HG03045 (cell line): ENCODE results near the gene FZR1.
"Not testable (repeated sequence)": the region's sequence is repeated elsewhere in the genome, so short reads cannot be mapped to it uniquely, and the experiment has no call there.

Experiments used
- ATAC-seq: cut with Tn5 transposase; IDR thresholded peaks from one replicate; pipeline ENCODE4 v1.9.1; 2021; ENCODE audit warnings: mild to moderate bottlenecking, moderate library complexity; ENCODE audit not compliant: unreplicated experiment

FZR1 gene

DNA sequence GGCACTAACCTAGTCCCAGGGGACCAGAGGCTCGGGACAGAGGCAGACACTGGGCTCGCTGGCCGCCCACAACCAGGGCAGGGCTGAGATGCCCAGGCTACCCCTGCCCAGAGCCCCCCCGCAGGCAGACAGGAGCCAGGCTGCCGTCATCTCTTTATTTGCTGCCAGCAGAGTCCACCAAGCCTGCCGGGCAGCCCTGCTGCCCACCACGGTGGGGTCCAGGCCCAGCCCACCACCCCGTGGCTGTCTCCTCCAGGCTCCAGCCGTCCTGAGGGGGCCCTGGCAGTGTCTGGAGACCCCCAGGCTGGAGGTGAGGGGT lies 37.9 kb downstream of the FZR1 start:
- ATAC-seq, result no peak

- ATAC-seq, result no peak
These were observed 38.9 kb downstream of the FZR1 start for GRCh38 chr19:3544742-3545668.

DNA sequence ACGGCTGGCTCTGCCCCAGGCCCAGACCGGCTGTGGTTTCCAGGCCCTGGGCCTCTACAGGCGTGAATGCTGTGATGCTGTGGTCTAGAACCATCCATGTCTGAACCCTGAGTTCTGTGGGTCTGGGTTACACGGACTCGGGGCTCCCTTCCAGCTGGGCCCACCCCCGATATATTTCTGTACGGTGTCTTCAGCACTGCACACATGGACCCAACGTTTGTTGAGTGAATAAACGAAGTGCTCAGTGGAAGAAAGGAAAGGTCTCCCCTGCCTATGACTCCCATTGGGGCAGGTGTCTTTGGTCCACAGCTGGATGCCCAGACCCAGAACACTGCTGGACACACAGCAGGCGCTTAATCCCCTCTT lies 39.5 kb downstream of the FZR1 start:
- ATAC-seq, result no peak

DNA sequence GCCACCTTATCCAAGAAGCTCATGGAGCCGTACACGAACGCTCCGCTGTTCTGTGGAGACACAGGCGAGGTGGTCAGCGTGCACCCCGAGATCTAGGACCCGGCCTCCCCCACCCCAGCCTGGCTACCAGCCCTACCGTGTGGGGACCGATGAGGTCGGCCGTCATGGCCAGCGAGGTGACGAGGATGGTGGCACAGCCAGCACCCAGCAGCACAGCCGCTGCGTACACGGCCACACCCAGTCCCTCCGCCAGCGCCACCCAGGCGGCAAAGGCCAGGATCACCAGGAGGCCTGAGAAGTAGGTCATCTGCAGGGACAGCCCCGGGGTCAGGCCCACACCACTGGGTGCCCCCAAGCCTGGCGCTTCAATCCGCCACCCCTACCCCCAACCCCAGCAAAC lies 40.0 kb downstream of the FZR1 start:
- ATAC-seq, result no peak

DNA sequence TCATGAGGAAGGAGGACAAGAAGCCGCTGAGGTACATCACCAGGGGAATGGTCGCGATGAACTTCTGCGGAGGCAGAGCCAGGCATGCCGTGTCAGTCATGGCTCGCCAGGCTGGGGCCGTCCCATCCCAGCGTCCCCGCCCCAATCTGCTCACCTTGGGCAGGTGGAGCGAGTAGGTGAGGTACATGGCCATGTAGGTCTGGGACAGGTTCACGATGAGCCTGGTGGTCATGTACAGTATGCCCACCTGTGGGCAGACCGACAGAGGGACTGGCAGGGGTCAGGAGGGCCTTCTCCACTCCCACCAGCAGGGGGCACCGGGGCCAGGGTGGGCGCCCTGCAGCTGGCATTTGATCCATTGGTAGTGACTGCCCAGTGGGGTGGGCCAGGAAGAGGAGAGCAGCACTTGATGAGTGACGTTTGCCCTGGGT lies 41.2 kb downstream of the FZR1 start:
- no peak for ATAC-seq

- ATAC-seq, result no peak
These were observed 41.7 kb downstream of the FZR1 start for GRCh38 chr19:3547767-3548282.

DNA sequence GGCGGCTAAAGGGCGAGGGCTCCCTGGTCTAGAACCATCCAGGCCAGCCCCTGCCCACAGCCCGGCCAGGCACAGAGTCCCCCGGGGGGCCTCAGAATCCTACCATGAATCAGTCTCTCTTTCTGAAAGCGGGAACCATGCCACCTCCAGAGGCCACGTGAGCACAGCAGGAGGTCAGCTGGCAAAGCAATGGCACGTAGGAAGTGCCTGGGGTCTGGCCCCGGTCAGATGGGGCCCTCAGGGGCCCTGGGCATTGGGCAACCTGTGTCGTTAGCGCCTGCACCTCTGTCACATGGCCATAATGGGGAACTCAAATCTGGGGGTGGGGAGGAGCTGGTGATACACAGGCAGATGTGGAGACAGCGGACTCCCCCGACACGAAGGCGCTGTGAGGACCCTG lies 42.5 kb downstream of the FZR1 start:
- ATAC-seq, result no peak

- no peak for ATAC-seq
These were observed 43.7 kb downstream of the FZR1 start for GRCh38 chr19:3549816-3550215.

- no peak for ATAC-seq
These were observed 45.1 kb downstream of the FZR1 start for GRCh38 chr19:3550947-3551791.

GRCh38 chr19:3551792-3552095 lies 45.6 kb downstream of the FZR1 start:
- ATAC-seq, result no peak

DNA sequence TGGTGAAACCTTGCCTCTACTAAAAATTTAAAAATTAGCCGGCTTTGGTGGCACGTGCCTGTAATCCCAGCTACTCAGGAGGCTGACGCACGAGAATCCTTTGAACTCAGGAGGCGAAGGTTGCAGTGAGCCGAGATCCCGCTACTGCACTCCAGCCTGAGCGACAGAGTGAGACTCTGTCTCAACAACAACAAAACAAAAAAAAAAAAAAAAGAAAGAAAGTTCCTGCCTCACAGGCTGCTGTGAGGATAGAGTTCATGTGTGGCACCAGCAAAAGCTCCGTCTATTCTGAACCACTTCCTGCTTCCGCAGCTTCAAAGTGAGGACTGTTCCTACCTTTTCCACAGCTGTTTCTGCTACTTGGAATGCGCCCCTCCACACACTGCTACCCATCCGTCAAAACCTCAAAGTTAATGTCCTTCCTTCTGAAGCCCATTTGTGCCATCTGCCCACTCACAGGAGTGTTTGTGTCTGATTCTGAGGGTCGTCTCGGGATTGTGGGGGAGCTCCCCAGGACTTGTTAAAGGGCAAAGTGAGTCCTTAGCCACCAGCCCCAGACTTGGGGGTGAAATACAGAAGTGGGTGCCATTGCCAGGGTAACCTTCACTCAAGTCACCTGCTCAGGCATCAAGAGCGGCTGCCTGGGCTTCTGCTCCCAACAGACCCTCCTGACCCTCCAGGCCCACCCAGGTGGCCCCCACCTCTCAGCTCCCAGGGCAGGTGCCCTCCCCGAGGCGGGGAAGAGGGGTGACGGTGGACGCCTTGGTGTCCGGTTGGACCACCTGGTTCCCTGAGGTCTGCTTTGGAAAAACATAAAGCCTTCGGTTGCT lies 48.4 kb downstream of the FZR1 start:
- ATAC-seq, result no peak

DNA sequence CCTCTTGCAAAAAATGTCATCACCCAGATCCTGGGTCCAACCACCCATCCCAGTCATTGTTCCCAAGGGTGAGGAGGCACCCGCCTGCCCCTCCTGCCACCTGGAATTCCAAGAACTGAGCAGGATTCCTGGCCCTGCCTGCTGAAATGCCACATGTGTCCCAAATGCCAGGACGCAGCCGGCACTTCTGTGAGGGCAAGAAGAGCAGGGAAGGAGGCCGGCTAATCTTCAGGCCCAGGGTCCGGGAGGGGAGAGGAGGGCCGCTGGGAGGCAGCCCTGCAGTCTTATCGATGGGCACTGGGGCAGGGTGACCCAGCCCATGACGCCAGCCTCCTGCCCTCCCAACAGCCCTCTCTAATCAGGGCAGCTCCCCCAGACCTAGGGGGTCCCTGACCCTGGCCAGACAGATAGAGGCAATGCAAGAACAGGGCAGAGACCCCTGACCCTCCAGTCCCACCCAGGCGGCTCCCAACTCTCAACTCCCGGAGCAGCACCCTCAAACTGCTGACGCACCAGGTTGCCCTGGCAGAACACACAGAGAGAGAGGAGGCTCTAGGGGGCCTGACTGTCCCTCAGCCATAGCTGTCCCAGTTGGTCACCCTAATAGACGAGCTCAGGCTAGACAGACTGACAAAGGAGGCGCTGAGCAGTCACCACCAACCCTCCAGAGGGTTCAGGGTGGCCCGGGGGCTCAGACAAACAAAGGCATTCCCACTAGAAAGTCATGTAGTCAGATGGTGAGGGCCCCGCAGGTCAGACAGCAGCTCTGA lies 49.7 kb downstream of the FZR1 start:
- ATAC-seq, result no peak

DNA sequence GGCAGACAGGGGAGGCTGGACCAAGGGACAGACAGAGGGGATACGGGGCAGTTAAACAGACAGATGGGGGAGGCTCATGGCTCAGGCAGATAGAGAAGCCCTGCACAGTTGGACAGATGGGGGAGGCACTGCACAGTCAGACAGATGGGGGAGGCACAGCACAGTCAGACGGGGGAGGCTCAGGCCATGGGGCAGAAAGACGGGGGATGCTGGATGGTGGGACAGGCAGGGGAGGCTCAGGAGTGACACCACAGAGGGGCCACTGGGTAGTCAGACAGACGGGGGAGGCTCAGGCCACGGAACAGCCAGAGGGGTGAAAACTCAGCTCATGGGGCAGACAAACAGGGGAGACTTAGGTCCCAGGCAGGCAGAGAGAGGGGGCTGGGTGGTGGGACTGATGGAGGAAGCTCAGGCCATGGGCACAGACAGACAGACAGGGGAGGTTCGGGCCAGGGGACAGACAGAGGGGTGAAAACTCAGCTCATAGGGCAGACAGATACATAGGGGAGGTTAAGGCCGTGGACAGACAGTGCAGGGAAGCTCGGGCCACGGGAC lies 50.4 kb downstream of the FZR1 start:
- no peak for ATAC-seq

GRCh38 chr19:3556978-3557460 lies 50.9 kb downstream of the FZR1 start:
- ATAC-seq, result no peak

GRCh38 chr19:3557461-3558248 lies 51.5 kb downstream of the FZR1 start, which contains the start of gene MFSD12:
Gene MFSD12, minus strand, starts transcription at chr19:3557586. Its CDS starts 183 bp downstream, at chr19:3557403.
- ATAC-seq, result peak; percentile 88

- no peak for ATAC-seq
These were observed 57.8 kb downstream of the FZR1 start for GRCh38 chr19:3563709-3564524.

DNA sequence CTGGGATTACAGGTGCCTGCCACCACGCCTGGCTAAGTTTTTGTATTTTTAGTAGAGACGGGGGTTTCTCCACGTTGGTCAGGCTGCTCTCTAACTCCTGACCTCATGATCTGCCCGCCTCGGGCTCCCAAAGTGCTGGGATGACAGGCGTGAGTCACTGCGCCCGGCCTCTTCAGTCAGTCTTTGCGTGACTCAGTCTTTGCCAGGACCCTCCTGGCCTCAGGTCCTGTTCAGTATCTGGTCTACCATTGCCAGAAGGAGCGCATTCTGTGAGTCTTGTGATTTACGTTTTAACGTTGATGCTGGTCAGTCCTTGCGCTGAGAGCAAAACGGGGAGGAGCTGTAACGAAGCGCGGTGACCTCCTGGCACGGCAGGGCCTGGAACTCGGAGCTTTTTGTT lies 59.0 kb downstream of the FZR1 start:
- no peak for ATAC-seq

GRCh38 chr19:3570042-3570441 lies 63.9 kb downstream of the FZR1 start:
- ATAC-seq, result not testable (repeated sequence)
